Testis (tissue), 3 donors: ENCODE results near the gene MYO18B. TPM values are rescaled to one million over a fixed set of nuclear protein-coding genes. Genes with fewer than 3 reads are reported as not detected.

Experiments used
- DNase-seq: peaks from one replicate; pipeline ENCODE4 v3.0.0-alpha.2; 2019
- H3K27ac ChIP-seq, 2 donors: fragments of 200-600 bp; sonication (generic); one replicate each; pipeline ENCODE4 v1.5.1; 2019
- H3K27me3 ChIP-seq: fragments of 200-600 bp; sonication (generic); one replicate; pipeline ENCODE4 v1.5.1; 2019
- H3K36me3 ChIP-seq: fragments of 200-600 bp; sonication (generic); one replicate; pipeline ENCODE4 v1.5.1; 2017; ENCODE audit warnings: low read depth; ENCODE audit errors: missing control alignments
- H3K4me1 ChIP-seq: fragments of 200-600 bp; sonication (generic); one replicate; pipeline ENCODE4 v1.5.1; 2019
- H3K4me3 ChIP-seq, 2 donors: fragments of 200-600 bp; sonication (generic); one replicate each; pipeline ENCODE4 v1.5.1; 2017 to 2019
- H3K9me3 ChIP-seq: fragments of 200-600 bp; sonication (generic); one replicate; pipeline ENCODE4 v1.5.1; 2017
- CTCF ChIP-seq, 3 experiments: fragments of 450-650 bp in 2 of 3; fragments of 200-600 bp in 1 of 3; sonication (generic) in 1 of 3; IDR thresholded peaks; one replicate each; pipeline ENCODE4 v1.5.1; 2016 to 2019; ENCODE audit warnings: antibody characterized with exemption in 3 of 3, mild to moderate bottlenecking in 2 of 3, moderate library complexity in 1 of 3
- POLR2A ChIP-seq: fragments of 450-650 bp; IDR thresholded peaks from one replicate; pipeline ENCODE4 v1.6.1; 2017; ENCODE audit warnings: antibody characterized with exemption, mild to moderate bottlenecking, moderate library complexity
- WGBS, 2 donors: methylation state at CpG; one replicate each; pipeline ENCODE4 v1.1.5; 2018; 5-methylcytosine and 5-hydroxymethylcytosine counted together
- intact Hi-C: fragments of 100-400 bp; cut with DNase I; formaldehyde crosslinking; loops from one replicate; pipeline ENCODE4 v1.15.1; 2023; ENCODE audit warnings: low total_unique reads
- polyA plus RNA-seq: library from polyadenylated mRNA; stranded (reverse); fragments of 350-450 nt; fragmentation: Illumina TruSeq; extraction: RNeasy Lipid Tissue Mini Kit (QIAGEN cat#74804); gene quantifications from one replicate; pipeline ENCODE4 v1.2.3, GENCODE V29; 2014; ENCODE audit warnings: low read depth, low replicate concordance; ENCODE audit not compliant: insufficient read depth
- small RNA-seq, 2 donors: library from RNA; depleted of rRNA; stranded (forward); fragments of <200 nt; gene quantifications; one replicate each; pipeline ENCODE3, GENCODE V24; 2016
- total RNA-seq, 2 donors: library from RNA; depleted of rRNA; stranded (reverse); fragments of >200 nt; gene quantifications; one replicate each; pipeline ENCODE4 v1.2.3, GENCODE V29; 2016

The MYO18B gene
- total and polyA plus RNA-seq, 3 donors from 2014 or later = 23.6 to 40.3 (median 28.6) TPM

- Histone ChIP-seq H3K36me3 (no peaks in the 10 kb centered on the region), H3K4me3 (no peak overlapping the region), H3K9me3 (no peaks in the 10 kb centered on the region), H3K27ac (no peak overlapping the region), H3K27me3 (no peaks in the 10 kb centered on the region), H3K4me1 (no peaks in the 10 kb centered on the region)
- TF ChIP-seq CTCF (IDR thresholded peaks at IDR 0.05) = no peak
- TF ChIP-seq POLR2A = no peak
- WGBS, 2 donors = 68 to 70% methylated on average over 1 of the region's 1 CpG
- intact Hi-C loops = no loop called here
- no peak for DNase-seq
These were observed 333.3 kb downstream of the MYO18B start for GRCh38 chr22:26075251-26075650.

- Histone ChIP-seq H3K27ac (no peak overlapping the region), H3K36me3 (no peaks in the 10 kb centered on the region), H3K4me3 (no peak overlapping the region), H3K27me3 (no peaks in the 10 kb centered on the region), H3K4me1 (no peaks in the 10 kb centered on the region), H3K9me3 (no peaks in the 10 kb centered on the region)
- intact Hi-C loops = no loop called here
- TF ChIP-seq CTCF (IDR thresholded peaks at IDR 0.05) = no peak
- TF ChIP-seq POLR2A = no peak
- no peak for DNase-seq
- 53 to 54% methylated on average over 4 of the region's 4 CpGs for WGBS, 2 donors
These were observed 337.0 kb downstream of the MYO18B start for GRCh38 chr22:26079009-26079408.

Small RNA genes lying within 50 kb of the gene (small RNA-seq; reads per million reads assigned to genes)
- gene RN7SKP169 = 0 reads per million in 2 donors
- gene RNA5SP494 = 0 reads per million in 2 donors
- 0 reads per million in 2 donors for gene Z98949.2

Other genes starting within 250 kb of the MYO18B start
- 10 to 100 TPM; 10.9 to 12.8 TPM for gene GRK3, start 177.5 kb upstream of the MYO18B start, total RNA-seq
- 46.0 TPM for gene GRK3, start 177.5 kb upstream of the MYO18B start, polyA plus RNA-seq